Activated CD8-positive, alpha-beta memory T cell treated with anti-CD3 and anti-CD28 coated beads for 48 hours (primary cell): ENCODE results near the gene CEP152.

ENCODE experiments used
- DNase-seq, 3 experiments: peaks; one replicate each; pipeline ENCODE4 v3.0.0-alpha.2; 2020; ENCODE audit warnings: low read depth in 2 of 3, low spot score in 2 of 3

The CEP152 gene

GRCh38 chr15:48774484-48774883 lies 36.4 kb downstream of the CEP152 start:
- no peak for DNase-seq

GRCh38 chr15:48766196-48766595 lies 44.7 kb downstream of the CEP152 start:
- no peak for DNase-seq

GRCh38 chr15:48765022-48765421 lies 45.8 kb downstream of the CEP152 start:
- no peak for DNase-seq

- no peak for DNase-seq
Measured at GRCh38 chr15:48761393-48762158, 49.3 kb downstream of the CEP152 start.

DNA sequence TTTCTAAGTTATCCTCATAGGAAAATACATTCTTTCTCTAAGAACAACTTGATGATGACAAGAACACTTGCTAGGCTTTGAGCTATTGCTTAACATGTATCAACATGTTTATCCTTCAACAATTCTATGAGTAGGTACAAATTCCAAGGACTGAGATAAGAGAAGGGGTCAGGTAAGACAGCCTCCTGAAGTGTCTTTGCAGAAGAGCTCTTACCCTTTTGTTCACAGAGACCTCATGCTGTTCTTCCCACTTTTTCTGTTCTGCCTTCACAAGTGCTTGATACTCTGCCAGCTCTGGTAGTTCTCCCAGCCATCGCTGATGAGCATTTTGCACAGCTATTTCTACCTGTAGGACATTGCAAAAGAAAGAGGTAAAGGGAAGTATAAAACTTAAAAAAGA lies 50.9 kb downstream of the CEP152 start:
- no peak for DNase-seq

DNA sequence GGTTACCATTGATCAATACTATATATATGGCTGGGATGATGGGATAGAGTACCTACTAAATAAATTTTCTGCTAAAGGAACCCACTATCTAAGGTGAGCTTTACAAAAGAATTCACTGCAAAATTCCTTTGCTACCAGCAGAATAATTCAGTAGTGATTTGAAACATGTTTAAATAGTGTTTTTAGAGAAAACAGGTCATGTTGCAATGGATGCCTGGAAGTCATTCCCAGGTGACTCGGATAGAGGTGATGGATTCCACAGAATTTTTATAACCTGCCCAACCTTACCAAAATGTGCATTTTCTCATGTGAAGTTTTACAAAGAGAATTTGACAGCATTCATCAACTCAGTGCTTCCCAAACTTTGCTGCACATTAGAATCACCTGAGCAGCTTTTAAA lies 53.2 kb downstream of the CEP152 start:
- DNase-seq, result no peak

DNA sequence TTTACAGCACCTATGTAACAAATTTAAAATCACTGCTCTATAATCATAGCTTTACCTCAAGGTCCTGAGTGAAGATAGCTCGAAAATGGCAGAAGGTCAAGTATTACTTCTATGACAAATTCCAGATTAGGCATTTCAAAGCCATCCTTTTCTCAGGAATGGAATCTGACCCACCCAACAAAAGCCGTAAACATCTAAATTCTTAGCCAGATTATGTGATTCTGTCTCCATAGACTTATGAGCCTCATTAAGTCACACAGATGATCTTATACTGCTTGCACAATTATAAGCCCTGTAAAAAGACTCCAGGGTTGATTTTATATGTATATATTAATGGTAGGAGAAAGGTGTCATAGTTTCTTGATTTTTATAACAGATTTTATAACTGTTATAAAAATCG lies 56.9 kb downstream of the CEP152 start:
- DNase-seq, result no peak

- no peak for DNase-seq
Measured at GRCh38 chr15:48751595-48751994, 59.3 kb downstream of the CEP152 start.

GRCh38 chr15:48748535-48748934 lies 62.3 kb downstream of the CEP152 start:
- no peak for DNase-seq

DNA sequence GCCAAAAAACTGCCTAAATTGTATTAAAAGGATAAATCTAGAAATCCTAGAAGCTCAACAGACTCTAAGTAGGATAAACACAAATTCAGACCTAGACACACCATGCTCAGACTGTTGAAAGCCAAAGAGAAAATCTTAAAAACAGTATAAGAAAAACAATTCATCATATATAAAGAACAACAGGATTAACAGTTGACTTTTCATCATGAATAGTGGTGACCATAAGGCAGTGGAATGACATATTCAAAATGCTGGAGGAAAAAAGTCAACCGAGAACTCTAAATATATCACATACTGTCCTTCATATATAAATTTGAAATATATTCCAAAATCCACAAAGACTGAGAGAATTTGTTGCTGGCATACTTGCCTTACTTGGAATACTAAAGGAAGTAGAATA lies 77.3 kb downstream of the CEP152 start:
- DNase-seq, result no peak

DNA sequence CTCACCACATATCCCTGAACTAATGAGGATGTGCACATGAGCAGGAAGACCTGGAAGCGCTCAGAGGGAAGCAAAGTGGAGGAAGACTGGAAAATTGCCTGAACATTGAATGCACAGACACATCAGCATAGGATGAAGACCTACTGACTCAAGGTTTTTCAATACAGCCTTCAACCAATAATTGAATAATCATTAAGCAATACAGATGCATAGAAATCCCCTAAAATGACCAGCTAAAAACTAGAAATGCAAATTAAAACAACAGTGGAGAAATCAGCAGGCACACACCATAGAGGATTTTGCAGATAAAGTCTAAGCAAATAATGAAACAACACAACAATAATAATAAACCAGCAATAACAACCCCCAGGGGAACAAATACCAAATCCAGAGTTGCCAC lies 80.4 kb downstream of the CEP152 start:
- no peak for DNase-seq

DNA sequence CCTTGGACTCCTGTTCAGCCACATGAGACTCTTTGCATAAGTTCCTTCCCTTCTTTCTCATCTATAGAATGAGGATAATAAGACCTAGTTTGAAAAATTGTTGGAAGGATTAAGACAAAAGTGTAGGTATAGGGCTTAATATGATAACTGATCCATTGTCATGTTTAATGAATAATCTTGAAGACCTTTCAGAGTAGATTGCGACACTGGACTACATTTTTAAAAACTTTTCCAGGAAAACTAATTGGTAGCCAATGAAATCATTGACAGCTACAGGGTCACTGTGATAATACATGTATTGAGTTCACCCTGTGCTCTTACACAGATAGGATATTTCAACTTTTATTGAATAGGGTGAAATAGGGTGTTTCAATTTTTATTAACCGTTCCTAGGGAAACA lies 86.9 kb downstream of the CEP152 start:
- no peak for DNase-seq

DNA sequence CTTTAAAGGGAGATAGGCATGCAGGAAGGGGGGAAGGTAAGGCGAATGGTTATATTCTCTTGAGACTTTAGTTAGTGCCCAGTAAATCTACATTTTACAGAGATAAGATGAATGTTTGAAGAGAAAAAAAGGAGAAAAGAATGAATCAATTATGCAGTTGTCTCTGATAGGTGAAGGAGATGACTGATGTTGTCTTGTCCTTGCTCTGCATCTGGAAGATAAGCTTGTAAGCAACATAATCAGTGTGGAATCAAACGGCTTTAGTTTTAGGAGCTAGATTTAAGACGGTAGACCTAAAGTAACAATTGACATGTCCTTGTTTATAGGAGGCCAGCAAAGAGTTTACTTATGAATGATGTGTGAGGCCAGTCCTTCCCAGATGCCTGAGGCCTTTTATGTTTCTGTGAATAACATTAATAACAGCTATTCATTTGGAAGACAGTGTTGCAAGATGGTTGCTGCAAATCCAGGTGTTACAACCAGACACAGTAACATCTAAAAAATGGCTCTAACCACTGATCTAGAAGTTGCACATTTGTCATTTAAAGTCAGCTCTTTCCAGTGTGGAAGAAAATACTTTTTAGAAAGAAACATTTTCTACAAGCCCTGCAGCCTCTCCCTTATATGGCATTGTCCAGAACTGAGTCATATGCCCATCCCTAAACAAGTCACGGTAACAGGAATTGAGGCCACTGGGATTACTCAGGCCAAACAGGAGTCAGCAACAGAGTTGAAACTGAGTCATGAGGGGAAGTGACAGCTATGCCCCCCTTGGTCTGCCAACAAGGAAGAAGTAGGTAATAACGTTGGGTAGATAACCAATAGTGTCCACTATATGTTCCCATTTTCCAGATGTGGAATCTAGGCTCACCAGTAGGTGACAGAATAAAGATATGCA lies 87.9 kb downstream of the CEP152 start:
- no peak for DNase-seq

- no peak for DNase-seq
Measured at GRCh38 chr15:48721061-48721810, 89.6 kb downstream of the CEP152 start.

DNA sequence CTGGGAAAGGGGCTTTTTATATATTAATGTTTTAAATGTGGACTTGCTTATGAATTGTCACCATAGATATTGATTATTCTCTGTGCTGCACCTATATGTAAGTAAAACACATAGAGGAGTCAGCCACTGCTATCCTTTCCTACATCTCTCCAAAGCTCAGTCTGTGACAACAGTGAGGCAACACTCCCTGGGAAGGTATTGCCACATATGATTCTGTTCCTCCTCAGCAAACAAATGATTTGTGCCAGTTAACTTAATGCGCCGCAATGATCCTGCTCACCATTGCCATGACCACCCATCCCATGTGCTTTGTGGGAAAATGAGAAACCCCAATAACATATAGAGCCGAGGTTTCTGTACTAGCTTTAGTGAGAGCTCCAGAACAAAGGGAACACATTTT lies 90.2 kb downstream of the CEP152 start:
- no peak for DNase-seq

- DNase-seq, result no peak
Measured at GRCh38 chr15:48719668-48720067, 91.2 kb downstream of the CEP152 start.

- DNase-seq, result no peak
Measured at GRCh38 chr15:48718646-48719045, 92.2 kb downstream of the CEP152 start.

GRCh38 chr15:48717458-48717857 lies 93.4 kb downstream of the CEP152 start:
- DNase-seq, result no peak

DNA sequence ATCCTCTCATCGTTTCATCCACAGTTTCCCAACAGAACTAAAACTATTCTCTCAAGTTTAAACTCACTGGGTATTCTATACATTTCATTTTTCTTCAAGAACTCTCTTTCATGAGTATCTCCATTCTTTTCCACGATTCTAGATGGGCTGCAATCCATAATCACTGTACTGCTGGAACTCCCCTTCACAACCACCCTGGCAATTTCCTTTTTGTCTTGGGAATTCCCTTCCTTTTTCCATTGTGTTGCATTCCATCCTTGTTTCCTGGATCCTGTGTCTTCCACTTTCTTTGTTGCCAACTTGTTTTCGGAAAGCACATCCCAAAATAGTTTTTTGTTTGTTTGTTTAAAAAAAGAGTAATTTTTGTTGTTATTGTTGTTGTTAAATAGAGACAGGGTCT lies 98.3 kb downstream of the CEP152 start:
- no peak for DNase-seq

GRCh38 chr15:48710952-48711495 lies 99.8 kb downstream of the CEP152 start:
- DNase-seq, result no peak

DNA sequence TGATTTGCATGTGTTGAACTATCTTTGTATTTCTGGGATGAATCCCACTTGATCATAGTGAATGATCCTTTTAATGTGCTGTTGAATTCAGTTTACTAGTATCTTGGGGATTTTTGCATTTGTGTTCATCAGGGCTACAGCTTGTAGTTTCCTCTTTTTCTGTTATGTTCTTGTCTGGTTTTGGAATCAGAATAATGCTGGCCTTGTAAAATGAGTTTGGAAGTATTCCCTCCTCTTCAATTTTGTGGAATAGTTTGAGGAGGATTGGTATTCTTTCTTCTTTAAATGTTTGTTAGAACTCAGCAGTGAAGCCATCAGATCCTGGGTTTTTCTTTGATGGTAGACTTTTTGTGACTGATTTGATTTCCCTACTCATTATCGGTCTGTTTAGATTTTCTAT lies 102.2 kb downstream of the CEP152 start:
- no peak for DNase-seq
